ENCODE data around the gene F11R. TPM values are rescaled to one million over a fixed set of nuclear protein-coding genes. Genes with fewer than 3 reads are reported as not detected.
A peak's percentile ranks its signal among the peaks of the same experiment; 100 is the strongest.

F11R gene
- total and polyA plus RNA-seq, 2 of the 13 experiments (the other 11 are each of a cell fraction or from before 2014, with no cell fraction given): 95.8 to 105 TPM

GRCh38 chr1:161045736-161046604 lies 25.0 kb upstream of the F11R start, which contains the start of gene USF1 (continued):
- TF ChIP-seq FIP1L1 (IDR thresholded peaks at IDR 0.05; ENCODE audit: borderline replicate concordance, insufficient read depth, low read depth, low read length) (no peak), CBX1 (IDR thresholded peaks at IDR 0.05; ENCODE audit: low read depth) (no peak), GABPB1 (CRISPR knock-in tag; IDR thresholded peaks at IDR 0.05) (peak; percentile 97), PHB2 (IDR thresholded peaks at IDR 0.05; ENCODE audit: partially characterized antibody) (no peak), ZNF816 (CRISPR knock-in tag; IDR thresholded peaks at IDR 0.05; ENCODE audit: borderline replicate concordance) (no peak), ZNF501 (CRISPR knock-in tag; IDR thresholded peaks at IDR 0.05) (peak; percentile 92), NCOR1 (IDR thresholded peaks at IDR 0.05; ENCODE audit: borderline replicate concordance, low read length) (no peak; the same call in 1 of the 2 replicates), PAXIP1 (CRISPR knock-in tag; conservative IDR thresholded peaks at IDR 0.05) (peak; percentile 45), RBFOX2 (IDR thresholded peaks at IDR 0.05; ENCODE audit: low read depth, low read length) (peak; percentile 75), ZNF607 (CRISPR knock-in tag; IDR thresholded peaks at IDR 0.05; ENCODE audit: borderline replicate concordance) (no peak), AGO1 (IDR thresholded peaks at IDR 0.05; ENCODE audit: low read depth, low read length, poor library complexity, severe bottlenecking) (peak; percentile 12), ZNF652 (CRISPR knock-in tag; IDR thresholded peaks at IDR 0.05; ENCODE audit: borderline replicate concordance, low read depth) (no peak), ZNF234 (CRISPR knock-in tag; conservative IDR thresholded peaks at IDR 0.05) (no peak), THAP7 (CRISPR knock-in tag; IDR thresholded peaks at IDR 0.05) (peak; percentile 71; the same call in 1 of the 2 replicates), ZNF430 (CRISPR knock-in tag; IDR thresholded peaks at IDR 0.05) (peak; percentile 77), AKAP8 (CRISPR knock-in tag; IDR thresholded peaks at IDR 0.05) (no peak), NCOA2 (CRISPR knock-in tag; IDR thresholded peaks at IDR 0.05) (no peak; the same call in 1 of the 2 replicates), ZNF775 (CRISPR knock-in tag; IDR thresholded peaks at IDR 0.05; ENCODE audit: borderline replicate concordance) (0 out of 2 replicates have a peak, but pooled peaks have one; percentile 29), NFAT5 (CRISPR knock-in tag; IDR thresholded peaks at IDR 0.05) (no peak), HOXA3 (CRISPR knock-in tag; IDR thresholded peaks at IDR 0.05) (peak; percentile 99)

Data from HepG2 (cell line).